HepG2 (cell line): ENCODE data around the gene PLA1A. TPM values are rescaled to one million over a fixed set of nuclear protein-coding genes. Genes with fewer than 3 reads are reported as not detected.

ENCODE experiments used
- ATAC-seq: fragments of 200-7000 bp; cut with Tn5 transposase; 3 replicates; pipeline ENCODE4 v1.9.1; 2020; ENCODE audit warnings: mild to moderate bottlenecking, moderate library complexity
- BruUV-seq: library from RNA; stranded (reverse); fragments of 400-500 nt; replicated peaks from 2 replicates; lab custom pipeline; 2021; lab: Mats Ljungman, UMichigan
- CTCF ChIA-PET: fragments of 300-600 bp; formaldehyde crosslinking; extraction: SDS; loops from one replicate; lab custom pipeline; 2021; ENCODE audit warnings: low total read pairs, inconsistent platforms, low intra/inter-chr PET ratio; lab: Yijun Ruan, JAX
- POLR2A ChIA-PET: fragments of 350-600 bp; sonication (Branson Sonifier 250); formaldehyde crosslinking; loops from one replicate; lab custom pipeline; 2020; ENCODE audit warnings: antibody characterized with exemption, inconsistent platforms; lab: Yijun Ruan, JAX
- DNase-seq: peaks from one replicate; pipeline ENCODE4 v3.0.0-alpha.2; 2015; ENCODE audit warnings: low spot score
- FAIRE-seq: peaks from 3 replicates; lab custom pipeline; 2011; peaks lifted over from hg19 to GRCh38; lab: Jason Lieb, UNC
- H2AFZ ChIP-seq: one replicate; pipeline ENCODE4 v1.6.1; 2011; ENCODE audit warnings: low read length, inconsistent platforms
- H3K27ac ChIP-seq: fragments of 300-600 bp; 3 replicates; pipeline ENCODE4 v1.8.0; 2011; ENCODE audit warnings: mixed run types, mild to moderate bottlenecking, mixed read lengths, low read length, inconsistent platforms; ENCODE audit not compliant: insufficient read depth; ENCODE audit errors: extremely low read length
- H3K27me3 ChIP-seq, 2 experiments: fragments of 200-600 bp in 1 of 2; 2 replicates in 1 of 2; 3 replicates in 1 of 2; pipeline versions ENCODE4 v1.6.0 to v1.8.0; 2011; ENCODE audit warnings: low read length in 2 of 2, mild to moderate bottlenecking in 2 of 2, moderate library complexity in 2 of 2, inconsistent platforms in 1 of 2; ENCODE audit not compliant: insufficient read depth in 2 of 2, control insufficient read depth in 1 of 2
- H3K36me3 ChIP-seq, 2 experiments: fragments of 200-600 bp in 1 of 2; replicated peaks in 1 of 2; 2 replicates in 1 of 2; 3 replicates in 1 of 2; pipeline versions ENCODE4 v1.5.1 to v1.8.0; 2011; ENCODE audit warnings: low read length in 2 of 2, inconsistent platforms in 1 of 2; ENCODE audit not compliant: insufficient read depth in 2 of 2, control insufficient read depth in 1 of 2
- H3K4me1 ChIP-seq: 2 replicates; pipeline ENCODE4 v1.5.1; 2012; ENCODE audit warnings: low read length, inconsistent platforms; ENCODE audit not compliant: insufficient read depth
- H3K4me2 ChIP-seq: 2 replicates; pipeline ENCODE4 v1.6.0; 2011; ENCODE audit warnings: low read depth, low read length, inconsistent platforms
- H3K4me3 ChIP-seq, 3 experiments: fragments of 200-600 bp in 1 of 3; sonication (generic), shearing (Covaris generic) in 1 of 3; replicated peaks in 1 of 3; 2 replicates each; pipeline ENCODE4 v1.5.1; 2011 to 2016; ENCODE audit warnings: low read length in 3 of 3, inconsistent platforms in 2 of 3, low read depth in 2 of 3, mild to moderate bottlenecking in 2 of 3, control low read depth in 1 of 3, mixed read lengths in 1 of 3; ENCODE audit not compliant: insufficient read depth in 1 of 3
- H3K79me2 ChIP-seq: one replicate; pipeline ENCODE4 v1.6.1; 2011; ENCODE audit warnings: low read length, inconsistent platforms; ENCODE audit not compliant: insufficient read depth
- H3K9ac ChIP-seq: 2 replicates; pipeline ENCODE4 v1.6.0; 2011; ENCODE audit warnings: mild to moderate bottlenecking, low read depth, low read length, inconsistent platforms; ENCODE audit not compliant: insufficient read depth
- H3K9me3 ChIP-seq: 2 replicates; pipeline ENCODE4 v1.5.1; 2012; ENCODE audit warnings: mild to moderate bottlenecking, low read length
- H4K20me1 ChIP-seq: 2 replicates; pipeline ENCODE4 v1.6.0; 2011; ENCODE audit warnings: inconsistent platforms, mild to moderate bottlenecking, low read length, moderate library complexity; ENCODE audit not compliant: insufficient read depth
- ARID5B ChIP-seq: IDR thresholded peaks from 2 replicates; pipeline ENCODE4 v1.4.0; 2020; ENCODE audit warnings: mild to moderate bottlenecking, missing genetic modification reagents
- BRD4 ChIP-seq: sonication (generic); formaldehyde crosslinking; IDR thresholded peaks from 2 replicates; pipeline ENCODE4 v1.4.0; 2020; ENCODE audit warnings: missing genetic modification reagents
- GATAD2A ChIP-seq: IDR thresholded peaks from 2 replicates; pipeline ENCODE4 v1.6.1; 2016
- HNF4A ChIP-seq: sonication (generic); formaldehyde crosslinking; IDR thresholded peaks from 2 replicates; pipeline ENCODE4 v1.4.0; 2020; ENCODE audit warnings: missing genetic modification reagents
- MAX ChIP-seq: IDR thresholded peaks from 2 replicates; pipeline ENCODE4 v1.6.1; 2012; ENCODE audit warnings: inconsistent platforms
- NFYC ChIP-seq: IDR thresholded peaks from 2 replicates; pipeline ENCODE4 v1.6.1; 2016; ENCODE audit warnings: missing genetic modification reagents, missing compliant biosample characterization
- PHB2 ChIP-seq: fragments of 450-650 bp; IDR thresholded peaks from 2 replicates; pipeline ENCODE4 v1.6.1; 2018; ENCODE audit not compliant: partially characterized antibody
- PHF5A ChIP-seq: IDR thresholded peaks from one replicate; pipeline ENCODE4 v1.6.1; 2018; ENCODE audit warnings: low read depth, missing genetic modification reagents; ENCODE audit not compliant: unreplicated experiment
- TFAP4 ChIP-seq: sonication (generic); IDR thresholded peaks from 2 replicates; pipeline ENCODE4 v1.6.1; 2016; ENCODE audit warnings: low read depth, borderline replicate concordance
- ZFP1 ChIP-seq: IDR thresholded peaks from 2 replicates; pipeline ENCODE4 v1.6.1; 2016
- ZGPAT ChIP-seq: IDR thresholded peaks from 2 replicates; pipeline ENCODE4 v1.6.1; 2016; ENCODE audit warnings: mild to moderate bottlenecking
- ZNF20 ChIP-seq: sonication (generic); formaldehyde crosslinking; IDR thresholded peaks from 2 replicates; pipeline ENCODE4 v1.4.0; 2020; ENCODE audit warnings: mild to moderate bottlenecking, moderate library complexity, missing genetic modification reagents
- ZNF331 ChIP-seq: sonication (generic); formaldehyde crosslinking; IDR thresholded peaks from 2 replicates; pipeline ENCODE4 v1.4.0; 2020; ENCODE audit warnings: missing genetic modification reagents
- WGBS: methylation state at CpG from one replicate; pipeline ENCODE4 v1.1.6; 2017; ENCODE audit warnings: low lambda C conversion rate; 5-methylcytosine and 5-hydroxymethylcytosine counted together
- in situ Hi-C: cut with HindIII; loops from 2 replicates; pipeline ENCODE4 v1.10.0; 2017; ENCODE audit warnings: low pct_unique_long_range_greater_than_20kb; ENCODE audit not compliant: extremely low pct_ligation_motif_present
- intact Hi-C: fragments of 100-400 bp; cut with micrococcal nuclease; formaldehyde crosslinking; loops from one replicate; pipeline ENCODE4 v1.10.0; 2022; ENCODE audit not compliant: unreplicated experiment
- polyA plus RNA-seq, 8 experiments: library from polyadenylated mRNA; depleted of rRNA in 3 of 8; stranded (reverse) in 7 of 8; unstranded in 1 of 8; fragments of >200 nt; fragmentation: Illumina TruSeq in 4 of 8; extraction: Trizol in 4 of 8; gene quantifications; 2 replicates each; pipeline versions ENCODE4 v1.2.1 to v1.2.3, GENCODE V29; 2011 to 2016; ENCODE audit warnings: low read depth in 4 of 8, missing spikeins in 1 of 8, mixed read lengths in 1 of 8; ENCODE audit not compliant: insufficient read depth in 1 of 8
- total RNA-seq, 5 experiments: library from RNA; depleted of rRNA; stranded (reverse); fragments of >200 nt; fragmentation: Illumina TruSeq; extraction: Trizol; gene quantifications; 2 replicates each; pipeline ENCODE4 v1.2.3, GENCODE V29; 2016; ENCODE audit warnings: low read depth in 1 of 5

Gene PLA1A
- total and polyA plus RNA-seq, 2 of the 13 experiments (the other 11 are each of a cell fraction or from before 2014, with no cell fraction given): 0.11 to 0.18 TPM

GRCh38 chr3:119644481-119644880, 46.8 kb downstream of the PLA1A start:
- WGBS: 100% methylated on average over 1 of the region's 1 CpG
- no peak overlapping the region for H2AFZ ChIP-seq
- no peaks in the 10 kb centered on the region for H3K79me2 ChIP-seq
- H3K4me2 ChIP-seq: no peak overlapping the region
- no peak overlapping the region for H3K9ac ChIP-seq
- TF ChIP-seq TFAP4: no peak
- H3K27ac ChIP-seq: no peak overlapping the region
- POLR2A ChIA-PET: interaction anchor here (0.9 kb wide), 1 partner anchor 32 kb away, joined by 3 read pairs; no protein-coding TSS in a partner anchor
- in situ Hi-C loops (no loop called here), intact Hi-C loops (no loop called here)
- CTCF ChIA-PET: no interaction called here
- peaks cover 19% of the 10 kb centered on the region for H3K4me1 ChIP-seq
- DNase-seq (no peak), FAIRE-seq (no peak), ATAC-seq (no peak)
- BruUV-seq: no TSS peak
- no peaks in the 10 kb centered on the region for H4K20me1 ChIP-seq
- no peaks in the 10 kb centered on the region for H3K36me3 ChIP-seq
- H3K27me3 ChIP-seq: no peaks in the 10 kb centered on the region
- no peaks in the 10 kb centered on the region for H3K9me3 ChIP-seq
- no peak overlapping the region for H3K4me3 ChIP-seq

GRCh38 chr3:119645813-119646212, 48.1 kb downstream of the PLA1A start:
- no peaks in the 10 kb centered on the region for H3K9me3 ChIP-seq
- H3K9ac ChIP-seq: no peak overlapping the region
- intact Hi-C loops (no loop called here), in situ Hi-C loops (no loop called here)
- CTCF ChIA-PET: no interaction called here
- peak overlapping the region; percentile 53 for H3K4me2 ChIP-seq
- H2AFZ ChIP-seq: peak overlapping the region; percentile 80
- 13% methylated on average over 1 of the region's 1 CpG for WGBS
- POLR2A ChIA-PET: no interaction called here
- H3K4me1 ChIP-seq: peaks cover 19% of the 10 kb centered on the region
- no peaks in the 10 kb centered on the region for H3K36me3 ChIP-seq
- no peak overlapping the region; a peak in 1 of 6 replicates for H3K4me3 ChIP-seq
- H3K27me3 ChIP-seq: no peaks in the 10 kb centered on the region
- peak; percentile 63 for DNase-seq
- no peaks in the 10 kb centered on the region for H4K20me1 ChIP-seq
- no peaks in the 10 kb centered on the region for H3K79me2 ChIP-seq
- H3K27ac ChIP-seq: peak overlapping the region; percentile 39
- peak; percentile 93 for ATAC-seq
- FAIRE-seq: peak; percentile 68
- BruUV-seq: no TSS peak
- TF ChIP-seq ZNF331 (CRISPR knock-in tag) (0 out of 2 replicates have a peak, but pooled peaks have one; percentile 43), ZNF20 (no peak), NFYC (CRISPR knock-in tag) (no peak), PHF5A (CRISPR knock-in tag) (no peak), ARID5B (CRISPR knock-in tag) (peak; percentile 23; the same call in 1 of the 2 replicates), MAX (0 out of 2 replicates have a peak, but pooled peaks have one; percentile 18), BRD4 (CRISPR knock-in tag) (no peak), ZFP1 (CRISPR knock-in tag) (no peak), ZGPAT (CRISPR knock-in tag) (0 out of 2 replicates have a peak, but pooled peaks have one; percentile 34), HNF4A (CRISPR knock-in tag) (peak; percentile 80), GATAD2A (peak; percentile 29; the same call in 1 of the 2 replicates), PHB2 (no peak)
